GDM1 (cell line): Measurements from ENCODE around the gene ABCB1.
"Not testable (repeated sequence)": the region's sequence is repeated elsewhere in the genome, so short reads cannot be mapped to it uniquely, and the experiment has no call there.

Experiments
- DNase-seq: peaks from one replicate; lab custom pipeline; 2025; lab: John Stamatoyannopoulos, UW

ABCB1 gene

DNA sequence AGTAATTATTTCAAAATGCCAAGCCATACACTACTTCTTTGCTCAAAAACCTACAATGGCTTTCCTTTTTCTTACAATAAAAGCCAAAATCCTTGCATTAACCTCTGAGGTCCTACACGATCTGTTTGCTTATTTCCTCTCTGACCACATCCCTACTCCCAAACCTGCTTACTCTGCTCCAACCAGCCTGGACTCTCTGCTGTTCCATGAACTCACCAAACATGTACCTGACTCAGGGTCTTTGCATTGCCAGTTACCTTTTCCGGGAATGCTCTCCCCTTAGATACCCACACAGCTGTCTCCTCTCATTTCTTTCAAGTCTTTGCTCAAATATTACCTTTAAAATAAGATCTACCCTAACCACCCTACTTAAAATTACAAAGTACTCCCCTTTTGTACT lies 127.5 kb downstream of the ABCB1 start:
- DNase-seq: no peak

DNA sequence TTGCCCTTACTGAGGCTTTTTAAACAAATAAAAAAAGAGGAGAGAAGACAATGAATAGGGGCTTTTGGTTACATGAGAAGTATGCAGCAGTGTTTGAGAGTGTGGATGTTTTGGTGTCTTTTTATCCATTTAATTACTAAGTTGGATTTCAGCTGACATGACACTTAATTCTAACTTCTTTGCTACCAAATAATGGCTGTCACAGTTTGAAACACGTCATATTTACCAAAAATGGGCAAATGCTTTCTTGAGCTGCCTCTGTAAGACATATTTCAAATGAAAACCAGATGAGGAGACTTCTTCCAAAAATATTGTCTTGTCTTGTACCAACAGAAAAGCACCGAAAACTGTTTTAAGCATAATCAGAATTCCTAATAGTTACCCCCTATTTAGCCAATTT lies 129.2 kb downstream of the ABCB1 start:
- DNase-seq: no peak

DNA sequence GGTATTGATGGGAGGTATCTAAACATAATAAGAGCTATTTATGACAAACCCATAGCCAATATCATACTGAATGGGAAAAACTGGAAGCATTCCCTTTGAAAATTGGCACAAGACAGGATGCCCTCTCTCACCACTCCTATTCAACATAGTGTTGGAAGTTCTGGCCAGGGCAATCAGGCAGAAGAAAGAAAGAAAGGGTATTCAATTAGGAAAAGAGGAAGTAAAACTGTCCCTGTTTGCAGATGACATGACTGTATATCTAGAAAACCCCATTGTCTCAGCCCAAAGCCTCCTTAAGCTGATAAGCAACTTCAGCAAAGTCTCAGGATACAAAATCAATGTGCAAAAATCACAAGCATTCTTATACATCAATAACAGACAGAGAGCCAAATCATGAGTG lies 131.5 kb downstream of the ABCB1 start:
- not testable (repeated sequence) for DNase-seq

DNA sequence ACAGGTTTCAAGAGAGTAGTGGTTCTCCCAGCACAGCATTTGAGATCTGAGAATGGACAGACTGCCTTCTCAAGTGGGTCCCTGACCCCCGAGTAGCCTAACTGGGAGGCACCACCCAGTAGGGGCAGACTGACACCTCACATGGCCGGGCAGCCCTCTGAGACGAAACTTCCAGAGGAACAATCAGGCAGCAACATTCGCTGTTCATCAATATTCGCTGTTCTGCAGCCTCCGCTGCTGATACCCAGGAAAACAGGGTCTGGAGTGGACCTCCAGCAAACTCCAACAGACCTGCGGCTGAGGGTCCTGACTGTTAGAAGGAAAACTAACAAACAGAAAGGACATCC lies 135.2 kb downstream of the ABCB1 start:
- DNase-seq: not testable (repeated sequence)

DNA sequence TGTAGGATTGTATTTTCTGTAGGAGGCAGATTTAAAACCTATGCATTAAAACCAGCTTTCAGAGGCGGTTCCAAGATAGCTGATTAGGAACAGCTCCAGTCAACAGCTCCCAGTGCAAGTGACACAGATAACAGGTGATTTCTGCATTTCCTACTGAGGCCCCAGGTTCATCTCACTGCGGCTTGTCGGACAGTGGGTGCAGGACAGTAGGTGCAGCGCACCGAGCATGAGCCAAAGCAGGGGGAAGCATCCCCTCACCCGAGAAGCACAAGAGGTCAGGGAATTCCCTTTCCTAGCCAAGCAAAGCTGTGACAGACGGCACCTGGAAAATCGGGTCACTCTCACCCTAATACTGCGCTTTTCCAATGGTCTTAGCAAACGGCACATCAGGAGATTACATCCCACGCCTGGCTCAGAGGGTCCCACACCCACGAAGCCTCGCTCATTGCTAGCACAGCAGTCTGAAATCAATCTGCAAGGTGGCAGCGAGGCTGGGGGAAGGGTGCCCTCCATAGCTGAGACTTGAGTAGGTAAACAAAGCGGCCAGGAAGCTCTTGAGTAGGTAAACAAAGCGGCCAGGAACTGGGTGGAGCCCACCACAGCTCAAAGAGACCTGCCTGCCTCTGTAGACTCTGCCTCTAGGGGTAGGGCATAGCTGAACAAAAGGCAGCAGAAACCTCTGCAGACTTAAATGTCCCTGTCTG lies 135.7 kb downstream of the ABCB1 start:
- DNase-seq: not testable (repeated sequence)

DNA sequence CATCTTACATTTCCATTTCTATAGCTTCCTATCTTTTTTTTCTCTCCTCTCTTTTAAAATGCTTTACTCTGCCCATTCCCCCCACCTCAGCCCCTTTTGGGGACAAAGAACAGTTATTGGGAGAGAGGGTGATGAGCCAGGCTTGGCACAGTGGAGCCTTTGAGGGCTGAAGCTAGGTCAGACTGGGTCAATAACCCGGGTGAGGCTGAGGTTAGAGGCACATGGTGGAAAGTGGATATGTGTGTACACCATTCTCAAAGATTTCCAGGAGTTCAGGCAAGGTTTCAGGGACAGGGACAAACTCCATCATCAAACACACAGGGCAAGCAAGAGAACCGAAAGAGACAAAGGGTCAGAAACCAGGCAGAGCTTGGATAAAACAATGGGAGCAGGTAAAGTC lies 136.7 kb downstream of the ABCB1 start:
- no peak for DNase-seq

GRCh38 chr7:87460444-87460843 lies 140.2 kb downstream of the ABCB1 start:
- not testable (repeated sequence) for DNase-seq

- DNase-seq: no peak
Measured at GRCh38 chr7:87459941-87460340, 140.7 kb downstream of the ABCB1 start.

GRCh38 chr7:87458148-87458547 lies 142.5 kb downstream of the ABCB1 start:
- DNase-seq: no peak

GRCh38 chr7:87456247-87456646 lies 144.4 kb downstream of the ABCB1 start:
- DNase-seq: no peak
